HG02798 (cell line): ENCODE measurements around the gene ZNF44.

Experiments used
- ATAC-seq: cut with Tn5 transposase; IDR thresholded peaks from one replicate; pipeline ENCODE4 v1.9.1; 2021; ENCODE audit warnings: mild to moderate bottlenecking; ENCODE audit not compliant: unreplicated experiment, poor library complexity

ZNF44 gene

DNA sequence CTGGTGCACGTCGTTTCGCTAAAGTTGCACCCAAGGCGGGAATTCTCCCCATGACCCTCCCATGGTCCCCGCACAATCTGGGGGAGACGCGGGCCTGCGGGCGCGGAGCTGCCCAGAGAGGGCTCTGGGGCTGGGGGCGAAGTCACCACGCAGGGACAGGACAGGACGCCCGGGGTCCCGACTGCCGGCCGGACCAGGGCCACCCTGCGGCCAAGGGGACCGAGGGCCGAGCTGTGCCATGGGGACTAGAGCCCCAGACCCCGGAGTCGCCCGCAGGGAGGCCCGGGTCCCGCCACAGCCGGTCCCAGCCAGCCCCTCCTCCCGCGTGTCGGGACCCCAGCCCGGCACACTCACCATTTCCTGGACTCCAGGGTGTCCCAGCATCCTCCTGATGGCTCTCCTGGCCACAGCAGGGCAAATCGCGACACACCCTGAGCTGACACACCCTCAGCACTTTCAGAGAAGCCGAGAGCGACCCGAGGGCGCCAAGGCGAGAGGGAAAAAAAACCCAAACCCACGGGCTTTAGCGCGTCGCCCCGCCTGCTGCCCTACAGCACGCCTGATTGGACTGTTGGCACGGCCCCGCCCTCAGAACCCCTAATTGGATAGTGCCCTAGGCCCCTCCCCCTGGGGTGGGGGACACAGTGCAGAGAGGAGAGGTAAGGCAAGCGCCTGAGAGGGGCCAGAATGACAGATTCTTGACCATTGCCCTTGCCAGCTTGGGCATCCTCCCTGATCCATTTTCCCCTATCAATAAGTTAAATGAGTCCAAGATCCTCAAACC lies 28.6 kb downstream of the ZNF44 start:
- no peak for ATAC-seq

DNA sequence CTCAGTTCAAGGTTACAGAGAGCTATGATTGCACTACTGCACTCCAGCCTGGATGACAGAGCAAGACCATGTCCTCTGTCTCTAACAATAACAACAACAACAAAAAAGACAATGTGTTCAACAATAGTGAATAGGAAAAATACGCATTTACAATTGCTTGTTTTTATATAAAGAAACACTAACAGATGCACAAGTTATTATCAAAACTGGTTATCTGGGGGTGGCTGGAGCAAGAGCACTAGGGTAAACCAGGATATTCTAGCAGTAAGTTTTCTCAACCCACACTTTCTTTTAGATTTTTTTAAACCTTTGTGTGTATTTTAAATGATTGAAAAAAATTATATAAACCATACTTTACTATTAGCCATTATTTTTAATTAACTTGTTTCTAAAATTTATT lies 33.1 kb downstream of the ZNF44 start:
- ATAC-seq = no peak

DNA sequence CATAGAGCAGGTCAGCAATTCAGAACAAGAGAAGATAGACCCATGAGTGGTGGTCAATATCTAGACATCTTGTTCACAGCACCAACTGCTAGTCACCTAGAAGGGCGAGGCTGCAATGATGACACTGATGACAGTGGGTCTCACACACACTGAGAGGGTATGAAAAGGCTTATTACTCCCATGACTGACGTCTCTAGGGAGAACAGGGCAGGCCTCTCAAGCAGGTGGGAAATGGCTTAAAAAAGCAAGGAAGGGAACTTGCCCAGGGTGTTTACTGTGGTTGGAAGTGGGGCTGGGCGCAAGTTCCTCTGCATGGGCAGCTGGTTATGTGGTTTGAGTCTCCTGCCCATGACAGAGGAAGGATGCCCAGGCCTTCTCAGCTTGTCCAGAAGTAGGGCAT lies 33.8 kb downstream of the ZNF44 start:
- ATAC-seq = no peak

DNA sequence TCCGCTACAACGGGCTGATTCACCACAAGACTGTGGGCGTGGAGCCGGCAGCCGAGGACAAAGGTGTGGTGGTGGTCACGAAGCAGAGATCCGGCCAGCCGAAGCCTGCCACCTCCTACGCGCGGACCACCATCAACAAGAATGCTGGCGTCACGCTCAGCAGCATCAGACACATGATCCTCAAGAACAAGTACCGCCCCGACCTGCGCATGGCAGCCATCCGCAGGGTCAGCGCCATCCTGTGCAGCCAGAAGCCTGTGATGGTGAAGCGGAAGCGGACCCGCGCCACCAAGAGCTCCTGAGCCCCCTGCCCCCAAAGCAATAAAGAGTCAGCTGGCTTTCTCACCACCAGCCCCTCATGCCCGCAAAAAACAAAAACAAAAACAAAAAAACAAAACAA lies 34.4 kb downstream of the ZNF44 start:
- no peak for ATAC-seq

DNA sequence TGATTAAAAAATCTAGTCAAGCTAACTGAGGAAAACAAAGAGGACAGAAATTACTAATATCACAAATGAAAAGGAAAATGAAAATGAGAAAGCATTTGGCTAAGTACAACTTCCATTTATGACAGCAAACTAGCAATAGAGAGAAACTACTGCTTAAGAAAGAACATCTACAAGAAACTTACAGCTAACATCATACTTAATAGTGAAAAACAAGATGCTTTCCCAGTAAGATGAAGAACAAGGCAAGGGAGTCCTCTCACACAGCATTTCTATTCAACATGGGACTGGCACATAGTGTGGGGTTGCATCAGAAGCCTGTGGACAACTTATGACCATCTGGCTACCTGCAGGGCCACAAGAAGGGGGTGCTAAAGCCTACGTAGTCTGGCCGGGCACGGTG lies 39.3 kb downstream of the ZNF44 start:
- no peak for ATAC-seq

DNA sequence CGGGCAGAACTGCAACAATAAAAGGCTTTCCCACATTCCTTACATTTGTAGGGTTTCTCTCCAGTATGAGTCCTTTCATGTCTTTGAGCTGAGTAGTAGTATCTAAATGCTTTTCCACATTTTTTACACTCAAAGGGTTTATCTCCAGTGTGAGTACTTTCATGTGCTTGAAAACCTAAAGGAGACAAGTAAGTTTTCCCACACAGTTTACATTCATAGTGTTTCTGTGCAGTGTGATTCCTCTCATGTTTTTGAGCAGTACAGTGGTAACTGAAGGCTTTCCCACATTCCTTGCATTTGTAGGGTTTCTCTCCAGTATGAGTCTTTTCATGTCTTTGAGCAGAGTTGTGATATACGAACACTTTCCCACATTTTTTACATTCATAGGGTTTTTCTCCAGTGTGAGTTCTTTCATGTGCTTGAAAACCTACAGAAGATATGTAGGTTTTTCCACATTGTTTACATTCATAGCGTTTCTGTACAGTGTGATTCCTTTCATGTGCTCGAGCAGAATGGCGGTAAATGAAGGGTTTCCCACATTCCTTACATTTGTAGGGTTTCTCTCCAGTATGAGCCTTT lies 47.0 kb downstream of the ZNF44 start:
- ATAC-seq = no peak

DNA sequence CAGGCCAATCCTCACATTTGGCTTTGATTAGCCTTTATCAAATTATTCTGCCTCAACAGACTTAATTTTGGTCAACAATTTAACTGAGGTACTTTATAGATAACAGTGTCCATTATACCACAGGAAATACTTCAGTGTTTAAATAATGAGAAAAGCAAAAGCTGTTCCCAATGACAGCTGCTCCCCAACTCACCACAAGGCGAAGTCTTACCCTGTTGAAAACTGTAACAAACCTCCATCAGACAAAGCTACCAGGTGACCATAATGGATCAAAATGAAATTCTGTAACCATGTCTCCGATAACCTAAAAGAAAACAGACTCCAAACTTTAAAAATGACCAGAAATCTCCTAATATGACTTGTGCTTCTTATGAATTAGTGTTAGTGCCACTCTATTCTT lies 50.3 kb downstream of the ZNF44 start:
- no peak for ATAC-seq

DNA sequence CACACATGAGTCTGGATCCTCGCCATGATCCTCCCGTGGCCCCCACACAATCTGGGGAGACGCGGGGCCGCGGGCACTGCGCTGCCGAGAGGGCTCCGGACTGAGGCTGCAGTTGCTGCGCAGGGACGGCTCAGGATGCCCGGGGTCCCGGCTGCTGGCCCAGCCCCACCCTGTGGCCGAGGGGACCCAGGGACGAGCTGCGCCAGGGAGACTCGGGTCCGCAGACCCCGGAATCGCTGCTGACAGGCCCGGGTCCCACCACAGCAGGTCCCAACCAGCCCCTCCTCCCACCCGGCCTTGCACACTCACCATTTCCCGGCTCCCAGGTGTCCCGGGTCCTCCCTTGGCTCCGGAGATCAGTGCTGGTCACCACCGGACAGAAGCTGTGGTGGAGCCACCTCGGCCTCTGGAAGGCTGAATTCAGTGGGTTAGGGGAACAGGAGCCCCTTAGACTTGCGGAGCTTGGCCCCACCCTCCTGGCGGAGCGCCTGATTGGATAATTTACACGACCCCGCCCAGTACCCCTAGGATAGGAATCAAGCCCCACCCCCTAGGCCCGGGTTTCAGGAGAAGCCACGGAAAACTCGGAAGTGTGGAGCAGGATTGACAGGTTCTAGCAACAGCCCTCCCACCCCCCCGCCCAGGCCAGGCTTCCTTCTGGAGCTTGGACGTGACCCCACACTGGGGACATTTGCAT lies 57.4 kb downstream of the ZNF44 start:
- no peak for ATAC-seq

DNA sequence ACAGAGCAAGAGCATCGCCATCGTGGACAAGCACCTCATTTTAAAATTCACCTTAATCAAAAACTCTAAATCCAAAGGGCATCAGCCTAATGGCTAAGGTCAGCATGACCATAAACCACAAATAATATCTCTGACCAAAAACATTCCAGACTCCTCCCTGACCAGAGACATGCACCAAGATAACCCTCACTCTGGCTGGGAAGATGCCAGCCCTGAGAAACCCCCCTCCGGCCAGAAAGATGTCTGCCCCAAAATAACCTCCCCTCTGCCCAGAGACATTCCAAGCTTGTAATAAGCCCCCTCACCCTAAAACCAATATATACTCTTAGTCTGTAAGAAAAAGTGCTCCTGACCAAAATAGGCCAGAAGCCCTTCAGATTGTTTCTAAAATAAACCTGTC lies 61.7 kb downstream of the ZNF44 start:
- no peak for ATAC-seq

DNA sequence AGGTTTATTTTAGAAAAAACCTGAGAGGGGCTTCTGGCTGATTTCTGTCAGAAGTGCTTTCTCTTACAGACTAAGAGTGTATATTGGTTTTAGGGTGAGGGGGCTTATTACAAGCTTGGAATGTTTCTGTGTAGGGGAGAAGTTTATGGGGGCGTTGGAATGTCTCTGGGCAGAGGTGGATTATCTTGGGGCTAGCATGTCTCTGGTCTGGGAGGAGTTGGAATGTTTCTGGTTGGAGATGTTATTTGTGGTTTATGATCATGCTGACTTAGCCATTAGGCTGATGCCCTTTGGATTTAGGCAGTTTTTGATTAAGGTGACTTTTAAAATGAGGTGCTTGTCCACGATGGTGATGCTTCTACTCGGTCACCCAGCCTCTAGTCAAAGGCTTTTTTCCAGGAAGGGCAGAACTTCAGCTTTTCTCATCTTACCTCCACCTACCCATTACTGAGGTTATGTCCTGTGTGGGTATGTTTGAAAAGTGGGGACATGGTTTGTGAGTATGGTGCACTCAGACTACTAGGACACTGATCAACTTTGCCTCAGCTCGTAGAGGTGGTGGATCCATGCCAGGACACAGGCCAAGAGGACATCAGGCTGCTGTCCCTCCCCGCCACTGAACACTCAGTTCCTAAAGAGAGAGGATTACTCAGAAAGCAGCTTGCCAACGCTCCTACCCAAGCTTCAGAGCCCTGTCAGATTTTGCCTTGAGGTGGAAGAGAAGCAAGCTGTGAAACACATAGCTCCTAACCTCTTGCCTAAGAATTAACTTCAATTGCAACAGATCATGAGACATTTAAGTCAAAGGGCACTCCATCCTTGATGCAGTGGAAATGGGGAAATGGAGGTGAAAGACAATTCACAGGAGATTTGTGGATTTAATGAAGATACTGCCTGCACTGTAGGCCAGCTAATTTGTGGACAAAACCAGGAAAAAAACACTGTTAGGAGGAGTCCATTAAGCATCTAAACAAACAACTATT lies 63.6 kb downstream of the ZNF44 start:
- ATAC-seq = no peak

DNA sequence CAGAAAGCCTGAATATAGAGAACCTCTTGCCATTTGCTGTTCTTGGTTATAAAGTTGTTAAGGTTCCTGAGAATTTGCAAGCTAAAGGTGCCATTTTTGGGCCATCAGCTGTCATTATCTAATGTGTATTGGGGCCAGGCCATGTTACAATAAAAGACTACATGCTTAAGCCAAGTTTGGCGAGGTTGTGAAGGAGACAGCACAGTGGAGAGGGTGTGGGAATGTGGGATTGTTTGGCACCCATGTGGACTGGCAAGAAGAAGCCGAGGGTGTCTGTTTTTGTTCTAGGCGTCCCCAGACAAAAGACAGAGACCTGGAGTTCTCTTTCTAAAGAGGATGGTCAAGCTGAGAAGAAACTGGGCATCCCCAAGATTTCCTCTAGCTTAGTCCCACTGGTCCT lies 64.7 kb downstream of the ZNF44 start:
- ATAC-seq = no peak

DNA sequence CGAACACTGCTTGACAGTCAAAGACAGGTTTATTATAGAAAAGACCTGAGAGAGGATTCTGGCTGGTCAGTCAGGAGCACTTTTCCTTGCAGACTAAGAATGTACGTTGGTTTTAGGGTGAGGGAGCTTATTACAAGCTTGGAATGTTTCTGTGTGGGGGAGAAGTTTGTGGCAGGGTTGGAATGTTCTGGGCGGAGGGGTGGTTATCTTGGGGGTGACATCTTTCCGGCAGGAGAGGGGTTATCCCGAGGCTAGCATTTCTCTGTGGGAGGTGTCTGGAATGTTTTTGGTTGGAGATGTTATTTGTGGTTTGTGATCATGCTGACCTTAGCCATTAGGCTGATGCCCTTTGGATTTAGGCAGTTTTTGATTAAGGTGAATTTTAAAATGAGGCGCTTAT lies 70.0 kb downstream of the ZNF44 start:
- no peak for ATAC-seq

DNA sequence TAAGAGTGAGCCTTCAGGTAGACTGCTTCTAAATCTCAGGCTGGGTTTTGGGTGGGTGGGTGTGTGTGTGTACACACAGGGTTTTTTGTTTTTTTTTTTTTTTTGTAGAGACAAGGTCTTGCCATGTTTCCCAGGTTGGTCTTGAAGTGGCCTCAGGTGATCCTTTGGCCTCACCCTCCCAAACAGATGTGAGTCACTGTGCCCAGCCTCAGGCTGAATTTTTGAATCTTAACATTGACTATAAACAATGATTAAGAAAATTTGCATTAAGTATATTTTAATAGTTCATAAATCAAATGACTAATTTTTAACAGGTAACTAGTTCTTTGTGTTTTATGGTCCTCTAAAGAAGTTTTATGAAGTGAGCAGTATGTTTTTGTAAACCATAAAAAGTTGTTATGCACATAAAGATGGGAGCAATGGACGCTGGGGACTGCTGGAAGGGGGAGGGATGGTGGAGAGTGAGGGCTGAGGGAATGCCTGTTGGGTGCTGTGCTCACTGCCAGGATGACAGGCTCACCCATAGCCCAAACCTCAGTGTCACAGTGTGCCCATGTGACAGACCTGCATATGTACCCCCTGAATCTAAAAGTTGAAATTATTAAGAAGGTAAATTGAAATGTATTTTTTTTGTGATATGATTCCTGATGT lies 71.6 kb downstream of the ZNF44 start:
- ATAC-seq = no peak
